Common myeloid progenitor, CD34-positive (primary cell): ENCODE results near the gene USP9Y.

Experiments used
- CTCF ChIA-PET: fragments of 350-600 bp; sonication (Branson Sonifier 250); formaldehyde crosslinking; loops from one replicate; lab custom pipeline; 2021; ENCODE audit warnings: antibody characterized with exemption; lab: Charles Lee
- POLR2A ChIA-PET: fragments of 350-600 bp; sonication (Branson Sonifier 250); formaldehyde crosslinking; loops from one replicate; lab custom pipeline; 2021; ENCODE audit warnings: antibody characterized with exemption; lab: Charles Lee
- DNase-seq, 3 donors: peaks; one replicate each; pipeline versions ENCODE4 v3.0.0 to v3.0.0-alpha.2; 2013
- H3K27ac ChIP-seq, 2 experiments: 1 replicate in 1 of 2; 2 replicates in 1 of 2; pipeline ENCODE4 v1.7.0; 2013; ENCODE audit warnings: inconsistent platforms in 2 of 2, low read length in 2 of 2, mild to moderate bottlenecking in 2 of 2, low read depth in 1 of 2, moderate library complexity in 1 of 2; ENCODE audit not compliant: severe bottlenecking in 2 of 2, insufficient read depth in 1 of 2, poor library complexity in 1 of 2
- H3K27me3 ChIP-seq, 5 experiments: replicated peaks in 2 of 5; 1 replicate in 3 of 5; 2 replicates in 2 of 5; pipeline versions ENCODE4 v1.6.1 to v1.7.0; 2013; ENCODE audit warnings: low read length in 4 of 5, mild to moderate bottlenecking in 2 of 5, moderate library complexity in 2 of 5, inconsistent platforms in 1 of 5; ENCODE audit not compliant: insufficient read depth in 5 of 5, control insufficient read depth in 4 of 5
- H3K36me3 ChIP-seq, 4 experiments: 1 replicate in 2 of 4; 2 replicates in 2 of 4; pipeline versions ENCODE4 v1.6.1 to v1.7.0; 2013; ENCODE audit warnings: low read length in 3 of 4, control low read depth in 1 of 4, mild to moderate bottlenecking in 1 of 4; ENCODE audit not compliant: control insufficient read depth in 4 of 4, insufficient read depth in 4 of 4
- H3K4me1 ChIP-seq, 4 experiments: 1 replicate in 3 of 4; 2 replicates in 1 of 4; pipeline versions ENCODE4 v1.6.1 to v1.7.1; 2013; ENCODE audit warnings: low read length in 3 of 4, mild to moderate bottlenecking in 3 of 4, control low read depth in 1 of 4, inconsistent platforms in 1 of 4, moderate library complexity in 1 of 4; ENCODE audit not compliant: control insufficient read depth in 4 of 4, insufficient read depth in 4 of 4; ENCODE audit errors: control extremely low read depth in 1 of 4
- H3K4me3 ChIP-seq, 7 experiments: 1 replicate in 4 of 7; 2 replicates in 3 of 7; pipeline versions ENCODE4 v1.5.1 to v1.7.0; 2013; ENCODE audit warnings: mild to moderate bottlenecking in 7 of 7, low read length in 6 of 7, moderate library complexity in 6 of 7, inconsistent platforms in 2 of 7, low read depth in 2 of 7, control low read depth in 1 of 7; ENCODE audit not compliant: insufficient read depth in 4 of 7, control insufficient read depth in 1 of 7; ENCODE audit errors: extremely low read depth in 1 of 7
- H3K9me3 ChIP-seq, 5 experiments: 1 replicate in 4 of 5; 2 replicates in 1 of 5; pipeline versions ENCODE4 v1.6.1 to v1.7.1; 2013; ENCODE audit warnings: low read length in 4 of 5, mild to moderate bottlenecking in 2 of 5, inconsistent platforms in 1 of 5, low read depth in 1 of 5, moderate library complexity in 1 of 5; ENCODE audit not compliant: control insufficient read depth in 4 of 5, insufficient read depth in 2 of 5; ENCODE audit errors: control extremely low read depth in 1 of 5
- WGBS: methylation state at CpG from one replicate; pipeline ENCODE4 v1.1.5; 2013; ENCODE audit not compliant: insufficient coverage; 5-methylcytosine and 5-hydroxymethylcytosine counted together

The USP9Y gene

GRCh38 chrY:12823408-12823807 is 122.4 kb downstream of the USP9Y start:
- ChIA-PET POLR2A (no interaction called here), CTCF (no interaction called here)
- no peak for DNase-seq
- H3K4me3 ChIP-seq, result no peak overlapping the region
- no peaks in the 10 kb centered on the region for H3K4me1 ChIP-seq
- no peaks in the 10 kb centered on the region for H3K27me3 ChIP-seq
- no peak overlapping the region for H3K27ac ChIP-seq
- H3K9me3 ChIP-seq, result no peaks in the 10 kb centered on the region
- WGBS, result no CpG with 5 or more reads among the region's 1 CpG
- H3K36me3 ChIP-seq, result peaks cover 0 to 7% (median 0%) of the 10 kb centered on the region in 4 experiments

DNA sequence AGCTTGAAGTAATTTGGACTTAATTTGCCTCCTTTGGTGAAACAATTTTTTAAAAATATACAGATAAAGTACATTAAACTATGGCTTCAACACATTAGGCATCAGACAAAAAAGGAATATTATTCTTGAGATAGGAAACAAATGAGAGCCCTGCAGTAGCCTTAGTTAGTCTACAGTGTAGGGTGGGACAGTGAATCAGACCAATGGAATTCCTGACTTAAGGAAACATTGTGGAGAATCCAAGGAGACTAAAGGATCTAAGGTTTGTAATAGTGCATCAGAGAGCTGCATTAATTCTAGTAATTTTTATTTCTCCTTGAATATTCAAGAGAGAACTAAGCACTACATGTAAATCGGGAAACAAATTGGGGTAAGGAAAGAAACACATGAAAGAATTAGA is 125.8 kb downstream of the USP9Y start:
- peaks cover 0 to 2% (median 0%) of the 10 kb centered on the region in 4 experiments for H3K36me3 ChIP-seq
- ChIA-PET CTCF (no interaction called here), POLR2A (no interaction called here)
- WGBS, result no CpG with 5 or more reads among the region's 1 CpG
- no peaks in the 10 kb centered on the region for H3K27me3 ChIP-seq
- H3K4me1 ChIP-seq, result no peaks in the 10 kb centered on the region
- H3K9me3 ChIP-seq, result no peaks in the 10 kb centered on the region
- no peak overlapping the region for H3K4me3 ChIP-seq
- no peak for DNase-seq
- no peak overlapping the region for H3K27ac ChIP-seq

DNA sequence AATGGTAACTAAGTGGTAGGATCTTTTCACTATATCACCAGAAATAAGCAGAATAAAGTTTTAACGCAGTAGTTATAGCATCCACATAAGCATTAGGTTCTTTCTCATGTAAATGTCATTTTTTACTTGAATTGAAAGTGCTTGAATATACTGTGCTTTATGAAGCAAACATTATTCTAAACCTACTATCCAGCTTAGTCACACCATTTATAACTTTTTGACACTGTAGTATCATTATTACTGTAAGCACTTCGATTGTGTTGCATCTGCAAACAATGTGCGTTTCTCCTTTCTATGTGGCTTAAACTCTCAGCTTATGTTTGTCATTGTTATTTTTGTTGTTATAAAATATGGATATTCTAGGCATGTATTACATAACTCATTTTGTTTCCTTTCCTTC is 132.3 kb downstream of the USP9Y start:
- CTCF ChIA-PET, result no interaction called here
- no peaks in the 10 kb centered on the region for H3K27me3 ChIP-seq

DNA sequence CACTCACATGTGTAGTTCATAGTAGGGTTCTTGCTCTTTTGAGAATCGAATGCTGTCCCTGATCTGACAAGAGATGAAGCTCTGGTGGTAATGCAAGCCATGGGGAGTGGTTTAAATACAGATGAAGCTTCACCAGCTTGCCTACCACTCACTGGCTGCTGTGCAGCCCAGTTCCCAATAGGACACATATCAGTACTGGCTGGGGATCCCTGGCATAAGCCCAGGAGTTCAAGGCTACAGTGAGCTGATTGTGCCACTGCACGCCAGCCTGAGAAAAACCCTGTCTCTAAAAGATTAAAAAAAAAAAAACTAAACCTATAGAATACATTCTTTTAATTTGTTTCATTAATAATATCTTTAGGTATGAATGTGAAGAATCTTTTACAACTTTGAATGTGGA is 136.5 kb downstream of the USP9Y start:
- Histone ChIP-seq H3K4me1 (no peaks in the 10 kb centered on the region), H3K36me3 (peaks cover 0 to 13% (median 0%) of the 10 kb centered on the region in 4 experiments), H3K4me3 (no peak overlapping the region), H3K27me3 (no peaks in the 10 kb centered on the region), H3K27ac (no peak overlapping the region), H3K9me3 (no peaks in the 10 kb centered on the region)
- DNase-seq, result no peak
- CTCF ChIA-PET, result interaction anchor here (1.3 kb wide), 1 partner anchor 389 kb away, joined by 5 read pairs; no protein-coding TSS in a partner anchor
- WGBS, result no CpG with 5 or more reads among the region's 2 CpGs
- POLR2A ChIA-PET, result no interaction called here

More for the DNA sequence above, 132.3 kb downstream of the USP9Y start:
- POLR2A ChIA-PET, result no interaction called here
- no peak for DNase-seq
- peaks cover 0 to 10% (median 0%) of the 10 kb centered on the region in 4 experiments for H3K36me3 ChIP-seq
- no peak overlapping the region for H3K4me3 ChIP-seq
- H3K27ac ChIP-seq, result no peak overlapping the region
- WGBS, result no CpG with 5 or more reads among the region's 3 CpGs
- no peaks in the 10 kb centered on the region for H3K4me1 ChIP-seq
- H3K9me3 ChIP-seq, result no peaks in the 10 kb centered on the region

- CTCF ChIA-PET, result no interaction called here
- Histone ChIP-seq H3K27ac (no peak overlapping the region), H3K4me1 (no peaks in the 10 kb centered on the region), H3K27me3 (no peaks in the 10 kb centered on the region), H3K36me3 (peaks cover 0 to 10% (median 0%) of the 10 kb centered on the region in 4 experiments), H3K4me3 (no peak overlapping the region), H3K9me3 (no peaks in the 10 kb centered on the region)
- POLR2A ChIA-PET, result no interaction called here
- no CpG with 5 or more reads among the region's 2 CpGs for WGBS
- no peak for DNase-seq
Observed at GRCh38 chrY:12841368-12841767, 140.3 kb downstream of the USP9Y start.

DNA sequence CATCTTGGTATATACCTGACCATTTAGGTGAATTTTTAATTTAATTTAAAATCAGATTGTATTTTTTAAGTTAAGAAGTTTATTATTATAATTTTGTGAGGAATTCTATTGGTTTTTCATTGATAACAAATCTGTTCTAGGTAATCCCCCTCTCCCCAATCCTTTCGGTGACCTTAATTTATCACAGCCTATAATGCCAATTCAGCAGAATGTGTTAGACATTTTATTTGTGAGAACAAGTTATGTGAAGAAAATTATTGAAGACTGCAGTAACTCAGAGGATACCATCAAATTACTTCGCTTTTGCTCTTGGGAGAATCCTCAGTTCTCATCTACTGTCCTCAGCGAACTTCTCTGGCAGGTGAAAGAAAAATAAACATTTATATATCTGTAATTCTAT is 145.8 kb downstream of the USP9Y start:
- no CpG with 5 or more reads among the region's 3 CpGs for WGBS

DNA sequence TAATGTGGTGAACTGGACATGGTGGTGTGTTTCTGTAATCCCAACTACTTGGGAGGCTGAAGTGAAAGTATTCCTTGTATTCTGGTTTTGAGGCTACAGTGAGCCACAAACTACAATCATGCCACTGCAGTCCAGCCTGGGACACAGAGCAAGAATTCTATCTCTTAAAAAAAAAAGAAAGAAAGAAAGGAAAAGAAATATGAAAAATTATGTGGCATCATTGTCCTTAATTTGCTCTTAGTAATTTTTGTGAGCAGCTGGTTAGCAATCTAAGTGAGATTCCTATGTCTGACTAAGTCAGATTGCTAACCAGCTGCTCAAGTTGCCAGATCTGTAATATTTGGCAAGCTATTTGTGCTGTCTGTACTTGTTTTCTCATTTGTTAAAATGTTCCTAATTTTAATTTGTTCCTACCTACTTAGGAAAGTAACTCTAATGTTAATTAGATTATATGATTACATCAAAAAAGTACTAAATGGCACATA is 154.8 kb downstream of the USP9Y start:
- Histone ChIP-seq H3K9me3 (no peaks in the 10 kb centered on the region), H3K4me3 (no peak overlapping the region), H3K36me3 (peaks cover 0 to 30% (median 0%) of the 10 kb centered on the region in 4 experiments), H3K27ac (no peak overlapping the region), H3K27me3 (no peaks in the 10 kb centered on the region), H3K4me1 (no peaks in the 10 kb centered on the region)
- ChIA-PET POLR2A (no interaction called here), CTCF (no interaction called here)
- no peak for DNase-seq

More for the DNA sequence above, 145.8 kb downstream of the USP9Y start:
- Histone ChIP-seq H3K36me3 (peaks cover 0 to 9% (median 0%) of the 10 kb centered on the region in 4 experiments), H3K4me3 (no peak overlapping the region), H3K27ac (no peak overlapping the region), H3K9me3 (no peaks in the 10 kb centered on the region), H3K27me3 (no peaks in the 10 kb centered on the region), H3K4me1 (no peaks in the 10 kb centered on the region)
- DNase-seq, result no peak
- ChIA-PET CTCF (interaction anchor here (1.0 kb wide), 1 partner anchor 11 kb away, joined by 4 read pairs; no protein-coding TSS in a partner anchor), POLR2A (no interaction called here)
